ENCODE measurements around the gene GAPDH.
"Not testable (repeated sequence)": the region's sequence is repeated elsewhere in the genome, so short reads cannot be mapped to it uniquely, and the experiment has no call there.

GAPDH gene

GRCh38 chr12:6494258-6494743 is 40.0 kb upstream of the GAPDH start:
- TF ChIP-seq, protein P1, sequence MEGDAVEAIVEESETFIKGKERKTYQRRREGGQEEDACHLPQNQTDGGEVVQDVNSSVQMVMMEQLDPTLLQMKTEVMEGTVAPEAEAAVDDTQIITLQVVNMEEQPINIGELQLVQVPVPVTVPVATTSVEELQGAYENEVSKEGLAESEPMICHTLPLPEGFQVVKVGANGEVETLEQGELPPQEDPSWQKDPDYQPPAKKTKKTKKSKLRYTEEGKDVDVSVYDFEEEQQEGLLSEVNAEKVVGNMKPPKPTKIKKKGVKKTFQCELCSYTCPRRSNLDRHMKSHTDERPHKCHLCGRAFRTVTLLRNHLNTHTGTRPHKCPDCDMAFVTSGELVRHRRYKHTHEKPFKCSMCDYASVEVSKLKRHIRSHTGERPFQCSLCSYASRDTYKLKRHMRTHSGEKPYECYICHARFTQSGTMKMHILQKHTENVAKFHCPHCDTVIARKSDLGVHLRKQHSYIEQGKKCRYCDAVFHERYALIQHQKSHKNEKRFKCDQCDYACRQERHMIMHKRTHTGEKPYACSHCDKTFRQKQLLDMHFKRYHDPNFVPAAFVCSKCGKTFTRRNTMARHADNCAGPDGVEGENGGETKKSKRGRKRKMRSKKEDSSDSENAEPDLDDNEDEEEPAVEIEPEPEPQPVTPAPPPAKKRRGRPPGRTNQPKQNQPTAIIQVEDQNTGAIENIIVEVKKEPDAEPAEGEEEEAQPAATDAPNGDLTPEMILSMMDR (IDR thresholded peaks at IDR 0.05; ENCODE audit: low read depth, low read length, missing control alignments) = no peak
- DNase-seq (ENCODE audit: extremely low read depth, low read depth) = no peak
- H3K4me3 ChIP-seq (replicated peaks; ENCODE audit: low read depth, low read length) = peak overlapping the region; percentile 82

- DNase-seq (ENCODE audit: extremely low read depth, low read depth) = no peak
- TF ChIP-seq, protein P1 (IDR thresholded peaks at IDR 0.05; ENCODE audit: low read depth, low read length, missing control alignments) = no peak
- H3K4me3 ChIP-seq (replicated peaks; ENCODE audit: low read depth, low read length) = peak overlapping the region; percentile 82
These were observed 39.3 kb upstream of the GAPDH start for GRCh38 chr12:6494968-6495367.

DNA sequence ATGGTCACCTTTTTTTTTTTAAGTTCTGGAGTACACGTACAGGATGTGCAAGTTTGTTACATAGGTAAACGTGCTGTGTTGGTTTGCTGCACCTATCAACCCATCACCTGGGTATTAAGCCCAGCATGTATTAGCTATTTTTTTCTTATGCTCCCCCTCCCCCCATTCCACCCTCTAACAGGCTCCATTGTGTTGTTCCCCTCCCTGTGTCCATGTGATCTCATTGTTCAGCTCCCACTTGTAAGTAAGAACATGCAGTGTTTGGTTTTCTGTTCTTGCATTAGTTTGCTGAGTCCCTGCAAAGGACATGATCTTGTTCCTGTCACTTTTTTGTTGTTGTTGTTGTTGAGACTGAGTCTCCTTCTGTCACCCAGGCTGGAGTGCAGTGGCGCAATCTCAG is 37.0 kb upstream of the GAPDH start:
- H3K4me3 ChIP-seq (replicated peaks; ENCODE audit: low read depth, low read length); DNase-seq (ENCODE audit: extremely low read depth, low read depth): not testable (repeated sequence)

DNA sequence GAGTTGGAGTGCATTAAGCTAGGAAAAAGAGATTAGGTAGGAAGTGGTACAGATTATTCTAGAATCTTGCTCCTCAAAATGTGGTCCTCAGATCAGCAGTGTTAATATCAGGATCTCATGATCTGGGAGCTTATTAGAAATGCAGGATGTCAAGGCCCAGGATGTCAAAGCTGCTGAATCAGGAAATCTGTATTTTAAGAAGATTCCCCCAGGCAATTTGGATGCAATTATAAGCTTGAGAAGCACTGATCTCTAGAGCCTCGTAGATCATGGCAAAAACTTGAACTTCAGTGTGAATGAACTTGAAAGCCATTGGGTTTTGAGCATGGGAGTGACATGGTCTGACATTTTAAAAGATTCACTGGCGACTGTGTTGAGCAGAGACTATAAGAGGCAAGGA is 33.9 kb upstream of the GAPDH start:
- DNase-seq (ENCODE audit: extremely low read depth, low read depth) = no peak
- H3K4me3 ChIP-seq (replicated peaks; ENCODE audit: low read depth, low read length) = no peak overlapping the region
- TF ChIP-seq, protein P1 (IDR thresholded peaks at IDR 0.05; ENCODE audit: low read depth, low read length, missing control alignments) = no peak

- no peak for DNase-seq (ENCODE audit: extremely low read depth, low read depth)
- TF ChIP-seq, protein P1 (IDR thresholded peaks at IDR 0.05; ENCODE audit: low read depth, low read length, missing control alignments) = no peak
- no peak overlapping the region for H3K4me3 ChIP-seq (replicated peaks; ENCODE audit: low read depth, low read length)
These were observed 27.0 kb upstream of the GAPDH start for GRCh38 chr12:6507102-6507998.

DNA sequence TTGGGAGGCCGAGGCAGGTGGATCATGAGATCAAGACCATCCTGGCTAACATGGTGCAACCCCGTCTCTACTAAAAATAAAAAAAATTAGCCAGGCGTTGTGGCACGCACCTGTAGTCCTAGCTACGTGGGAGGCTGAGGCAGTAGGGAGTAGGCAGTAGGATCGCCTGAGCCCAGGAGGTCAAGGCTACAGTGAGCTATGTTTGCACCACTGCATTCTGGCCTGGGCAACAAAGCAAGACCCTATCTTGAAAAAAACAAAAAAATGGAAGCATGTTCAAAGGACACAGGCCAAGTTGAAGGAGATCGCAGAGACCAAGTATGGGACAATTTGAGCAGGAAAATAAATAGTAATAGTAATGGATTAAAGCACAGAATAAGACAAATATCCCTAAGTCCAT is 26.2 kb upstream of the GAPDH start:
- TF ChIP-seq, protein P1 (IDR thresholded peaks at IDR 0.05; ENCODE audit: low read depth, low read length, missing control alignments) = no peak
- H3K4me3 ChIP-seq (replicated peaks; ENCODE audit: low read depth, low read length) = no peak overlapping the region
- DNase-seq (ENCODE audit: extremely low read depth, low read depth) = no peak

DNA sequence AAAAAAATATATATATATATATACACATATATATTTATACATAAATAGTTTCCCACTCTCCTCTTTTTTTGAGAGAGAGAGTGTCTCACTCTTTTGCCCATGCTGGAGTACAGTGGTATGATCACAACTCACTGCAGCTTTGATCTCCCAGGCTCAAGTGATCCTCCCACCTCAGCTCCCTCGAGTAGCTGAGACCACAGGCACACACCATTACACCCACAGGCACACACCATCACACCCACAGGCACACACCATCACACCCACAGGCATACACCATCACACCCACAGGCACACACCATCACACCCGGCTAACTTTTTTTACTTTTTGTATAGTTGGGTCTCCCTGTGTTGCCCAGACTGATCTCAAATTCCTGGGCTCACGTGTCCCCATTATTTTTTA is 14.1 kb upstream of the GAPDH start:
- no peak for DNase-seq (ENCODE audit: extremely low read depth, low read depth)
- TF ChIP-seq, protein P1 (IDR thresholded peaks at IDR 0.05; ENCODE audit: low read depth, low read length, missing control alignments) = no peak
- H3K4me3 ChIP-seq (replicated peaks; ENCODE audit: low read depth, low read length) = no peak overlapping the region
